ENCODE results near the gene NRAP.

NRAP gene

GRCh38 chr10:113573368-113573767, 90.5 kb downstream of the NRAP start:
- Histone ChIP-seq H3K27me3 (replicated peaks) (no peaks in the 10 kb centered on the region), H3K4me3 (ENCODE audit: low read depth, low read length) (no peak overlapping the region), H3K36me3 (replicated peaks) (no peaks in the 10 kb centered on the region), H3K27ac (no peak overlapping the region)
- no peak for TF ChIP-seq CTCF (IDR thresholded peaks at IDR 0.05; ENCODE audit: low read depth, low read length, missing control alignments)
- in situ Hi-C loops (cut with HindIII; ENCODE audit: low pct_ligation_motif_present, low sequenced_read_pairs) = no loop called here
- DNase-seq = no peak

DNA sequence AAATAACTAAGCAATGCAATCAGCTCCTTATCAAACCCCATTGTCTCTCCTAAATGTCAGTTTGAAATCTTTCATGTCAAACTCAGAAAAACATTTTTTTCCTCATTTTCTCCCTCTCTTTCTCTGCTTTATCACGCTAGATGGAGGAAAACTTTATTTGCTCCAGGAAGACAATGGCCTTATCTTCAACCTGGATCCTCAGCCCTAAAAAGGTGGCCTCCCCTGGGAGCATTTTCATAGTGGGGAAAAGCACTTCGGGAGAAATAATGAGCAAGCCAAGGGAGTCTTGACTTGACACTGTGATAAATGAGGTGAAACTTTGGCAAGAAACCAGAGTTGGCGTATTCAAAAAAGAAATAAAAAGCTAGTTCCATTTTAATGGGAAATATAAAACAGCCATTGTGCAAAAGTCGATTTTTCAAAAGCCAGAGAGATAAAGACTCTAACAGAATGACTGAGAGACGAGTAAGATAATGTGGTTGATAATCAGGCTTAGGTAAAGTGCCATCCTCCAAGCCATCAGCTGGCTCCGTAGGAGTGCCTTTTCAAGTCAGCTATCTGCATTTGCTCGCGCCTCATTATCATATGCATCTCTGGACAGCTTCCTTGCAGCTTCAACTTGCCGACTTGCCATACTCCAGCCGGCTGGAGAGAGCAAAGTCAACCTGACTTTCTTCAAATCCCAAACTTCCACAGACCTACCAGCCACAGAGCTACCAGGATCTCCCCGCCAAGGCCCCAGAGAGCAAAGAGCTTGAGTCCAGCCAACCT, 91.1 kb downstream of the NRAP start:
- in situ Hi-C loops (cut with HindIII; ENCODE audit: low pct_ligation_motif_present, low sequenced_read_pairs) = no loop called here
- Histone ChIP-seq H3K36me3 (replicated peaks) (no peaks in the 10 kb centered on the region), H3K27me3 (replicated peaks) (no peaks in the 10 kb centered on the region), H3K27ac (no peak overlapping the region), H3K4me3 (ENCODE audit: low read depth, low read length) (no peak overlapping the region)
- no peak for TF ChIP-seq CTCF (IDR thresholded peaks at IDR 0.05; ENCODE audit: low read depth, low read length, missing control alignments)
- no peak for DNase-seq

DNA sequence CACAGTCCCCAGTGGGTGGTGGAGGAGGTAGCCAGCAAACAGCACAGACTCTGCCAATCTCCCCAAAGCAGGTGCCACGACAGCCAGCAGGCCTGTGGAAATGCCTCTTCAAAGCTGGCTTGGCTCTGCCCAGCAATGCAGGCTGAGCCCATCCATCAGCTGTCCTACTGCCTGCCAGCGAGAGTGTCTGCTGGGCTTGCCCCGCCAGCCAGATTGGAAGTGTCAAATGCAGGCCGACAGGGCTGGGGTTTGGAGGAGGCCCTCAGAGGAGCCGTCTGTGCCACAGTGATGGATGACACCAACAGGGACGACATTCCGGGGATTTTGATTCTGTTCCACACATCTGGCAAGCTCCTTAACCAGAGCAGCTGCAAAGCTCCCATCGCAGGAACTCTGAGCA, 94.3 kb downstream of the NRAP start:
- Histone ChIP-seq H3K27ac (no peak overlapping the region), H3K36me3 (replicated peaks) (no peaks in the 10 kb centered on the region), H3K27me3 (replicated peaks) (no peaks in the 10 kb centered on the region), H3K4me3 (ENCODE audit: low read depth, low read length) (no peak overlapping the region)
- no peak for TF ChIP-seq CTCF (IDR thresholded peaks at IDR 0.05; ENCODE audit: low read depth, low read length, missing control alignments)
- in situ Hi-C loops (cut with HindIII; ENCODE audit: low pct_ligation_motif_present, low sequenced_read_pairs) = no loop called here
- DNase-seq = no peak

DNA sequence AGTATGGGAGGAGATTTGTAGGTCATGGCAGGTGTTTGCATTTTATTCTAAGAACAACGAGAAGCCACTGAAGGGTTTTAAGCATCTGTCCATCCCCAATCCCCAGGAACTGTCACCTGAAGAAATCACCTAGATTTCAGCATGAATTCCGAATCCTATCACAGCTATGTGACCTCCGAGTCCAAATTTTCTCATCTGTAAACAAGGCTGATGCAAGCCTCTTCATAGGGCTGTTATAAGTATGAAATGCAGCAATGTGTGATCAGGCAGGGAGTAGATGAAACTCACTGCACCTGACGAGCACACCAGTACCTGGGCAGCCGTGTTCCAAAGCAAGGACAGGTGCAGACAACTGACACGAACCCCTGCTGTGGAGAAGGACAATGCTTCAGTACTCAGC, 97.0 kb downstream of the NRAP start:
- TF ChIP-seq CTCF (IDR thresholded peaks at IDR 0.05; ENCODE audit: low read depth, low read length, missing control alignments) = no peak
- H3K36me3 ChIP-seq (replicated peaks) = no peaks in the 10 kb centered on the region
- H3K27me3 ChIP-seq (replicated peaks) = no peaks in the 10 kb centered on the region
- no peak overlapping the region for H3K27ac ChIP-seq
- DNase-seq = no peak
- in situ Hi-C loops (cut with HindIII; ENCODE audit: low pct_ligation_motif_present, low sequenced_read_pairs) = no loop called here
- no peak overlapping the region for H3K4me3 ChIP-seq (ENCODE audit: low read depth, low read length)

DNA sequence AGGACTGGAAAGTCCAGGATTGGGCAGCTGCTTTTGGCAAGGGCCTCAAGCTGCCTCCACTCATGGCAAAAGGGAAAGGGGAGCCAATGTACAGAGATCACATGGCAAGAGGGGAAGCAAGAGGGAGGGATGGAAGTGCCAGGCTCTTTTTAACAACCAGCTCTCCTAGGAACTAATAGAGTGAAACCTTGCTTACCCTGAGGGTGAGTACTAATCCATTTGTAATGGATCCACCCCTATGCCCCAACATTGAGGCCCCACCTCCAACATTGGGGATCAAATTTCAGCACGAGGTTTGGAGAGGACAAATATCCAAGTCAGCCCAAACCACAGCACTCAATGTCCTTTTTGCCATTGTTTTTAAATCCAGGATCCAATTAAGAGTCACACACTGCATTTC, 98.5 kb downstream of the NRAP start:
- no peak overlapping the region for H3K27ac ChIP-seq
- H3K36me3 ChIP-seq (replicated peaks) = no peaks in the 10 kb centered on the region
- DNase-seq = no peak
- TF ChIP-seq CTCF (IDR thresholded peaks at IDR 0.05; ENCODE audit: low read depth, low read length, missing control alignments) = no peak
- no peak overlapping the region for H3K4me3 ChIP-seq (ENCODE audit: low read depth, low read length)
- in situ Hi-C loops (cut with HindIII; ENCODE audit: low pct_ligation_motif_present, low sequenced_read_pairs) = no loop called here
- H3K27me3 ChIP-seq (replicated peaks) = no peaks in the 10 kb centered on the region

Data from brain microvascular endothelial cell (primary cell).